HFFc6 (cell line): ENCODE measurements around the gene ATAD1. TPM values are rescaled to one million over a fixed set of nuclear protein-coding genes. Genes with fewer than 3 reads are reported as not detected.

Source experiments
- DNase-seq: peaks from one replicate; pipeline ENCODE4 v3.0.0-alpha.2; 2018
- H3K27ac Mint-ChIP-seq: 2 replicates; pipeline ENCODE4 v1.8.0; 2020; ENCODE audit warnings: mild to moderate bottlenecking, mixed read lengths
- H3K27me3 Mint-ChIP-seq: 2 replicates; pipeline ENCODE4 v1.8.0; 2021; ENCODE audit warnings: mild to moderate bottlenecking, moderate library complexity, mixed read lengths; ENCODE audit not compliant: insufficient read depth
- H3K36me3 Mint-ChIP-seq: 2 replicates; pipeline ENCODE4 v1.8.0; 2021; ENCODE audit warnings: low read depth, mixed read lengths
- H3K4me1 Mint-ChIP-seq: 2 replicates; pipeline ENCODE4 v1.8.0; 2020; ENCODE audit warnings: low read depth, mixed read lengths
- H3K4me3 Mint-ChIP-seq: 2 replicates; pipeline ENCODE4 v1.8.0; 2020; ENCODE audit warnings: mild to moderate bottlenecking, moderate library complexity, mixed read lengths
- H3K9me3 Mint-ChIP-seq: 2 replicates; pipeline ENCODE4 v1.8.0; 2020; ENCODE audit warnings: mild to moderate bottlenecking, mixed read lengths
- total RNA-seq, 6 experiments: library from RNA; stranded (reverse); fragmentation: NEBNext Ultra II Directional; extraction: Animal tissue kit (Norgen Biotek cat#: 25700); gene quantifications; 2 replicates in 1 of 6; 3 replicates in 5 of 6; pipeline ENCODE4 v1.2.3, GENCODE V29; 2021
- TF ChIP-seq, protein P1 (sequence below): fragments of 200-600 bp; sonication (generic); IDR thresholded peaks from 2 replicates; pipeline ENCODE4 v1.5.0; 2021; ENCODE audit warnings: antibody characterized with exemption, mild to moderate bottlenecking

Gene ATAD1
- total RNA-seq, 6 experiments from 2014 or later = 33.4 to 44.4 (median 35.8) TPM

DNA sequence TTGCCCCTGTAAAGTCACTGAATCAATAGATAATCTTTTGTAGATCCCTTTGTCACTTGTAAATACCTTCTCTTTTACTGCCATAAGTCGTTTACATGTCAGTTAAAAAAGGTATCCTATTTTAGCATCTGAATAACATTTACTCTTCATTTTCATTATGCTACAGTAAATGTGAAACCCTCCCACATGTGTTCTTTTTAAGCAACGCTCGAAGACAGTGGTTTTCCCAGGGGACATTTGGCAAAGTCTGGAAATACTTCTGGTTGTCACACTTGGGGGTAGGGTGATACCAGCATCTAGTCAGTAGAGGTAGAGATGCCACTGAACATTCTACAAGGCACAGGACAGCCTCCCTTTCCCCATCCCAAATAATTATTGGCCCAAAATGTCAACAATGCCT lies 23.7 kb downstream of the ATAD1 start:
- H3K4me1 Mint-ChIP-seq = peaks cover 9% of the 10 kb centered on the region
- H3K36me3 Mint-ChIP-seq = peaks cover 26% of the 10 kb centered on the region
- no peak overlapping the region for H3K27ac Mint-ChIP-seq
- H3K9me3 Mint-ChIP-seq = no peaks in the 10 kb centered on the region
- no peak for DNase-seq
- TF ChIP-seq, protein P1, sequence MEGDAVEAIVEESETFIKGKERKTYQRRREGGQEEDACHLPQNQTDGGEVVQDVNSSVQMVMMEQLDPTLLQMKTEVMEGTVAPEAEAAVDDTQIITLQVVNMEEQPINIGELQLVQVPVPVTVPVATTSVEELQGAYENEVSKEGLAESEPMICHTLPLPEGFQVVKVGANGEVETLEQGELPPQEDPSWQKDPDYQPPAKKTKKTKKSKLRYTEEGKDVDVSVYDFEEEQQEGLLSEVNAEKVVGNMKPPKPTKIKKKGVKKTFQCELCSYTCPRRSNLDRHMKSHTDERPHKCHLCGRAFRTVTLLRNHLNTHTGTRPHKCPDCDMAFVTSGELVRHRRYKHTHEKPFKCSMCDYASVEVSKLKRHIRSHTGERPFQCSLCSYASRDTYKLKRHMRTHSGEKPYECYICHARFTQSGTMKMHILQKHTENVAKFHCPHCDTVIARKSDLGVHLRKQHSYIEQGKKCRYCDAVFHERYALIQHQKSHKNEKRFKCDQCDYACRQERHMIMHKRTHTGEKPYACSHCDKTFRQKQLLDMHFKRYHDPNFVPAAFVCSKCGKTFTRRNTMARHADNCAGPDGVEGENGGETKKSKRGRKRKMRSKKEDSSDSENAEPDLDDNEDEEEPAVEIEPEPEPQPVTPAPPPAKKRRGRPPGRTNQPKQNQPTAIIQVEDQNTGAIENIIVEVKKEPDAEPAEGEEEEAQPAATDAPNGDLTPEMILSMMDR = no peak
- no peak overlapping the region for H3K4me3 Mint-ChIP-seq
- H3K27me3 Mint-ChIP-seq = no peaks in the 10 kb centered on the region

- peaks cover 9% of the 10 kb centered on the region for H3K4me1 Mint-ChIP-seq
- H3K36me3 Mint-ChIP-seq = peaks cover 11% of the 10 kb centered on the region; the same call in 1 of the 2 replicates
- no peak overlapping the region for H3K27ac Mint-ChIP-seq
- H3K4me3 Mint-ChIP-seq = no peak overlapping the region
- TF ChIP-seq, protein P1 = no peak
- H3K27me3 Mint-ChIP-seq = no peaks in the 10 kb centered on the region
- H3K9me3 Mint-ChIP-seq = no peaks in the 10 kb centered on the region
- DNase-seq = no peak
These were observed 27.8 kb downstream of the ATAD1 start for GRCh38 chr10:87790185-87790584.

DNA sequence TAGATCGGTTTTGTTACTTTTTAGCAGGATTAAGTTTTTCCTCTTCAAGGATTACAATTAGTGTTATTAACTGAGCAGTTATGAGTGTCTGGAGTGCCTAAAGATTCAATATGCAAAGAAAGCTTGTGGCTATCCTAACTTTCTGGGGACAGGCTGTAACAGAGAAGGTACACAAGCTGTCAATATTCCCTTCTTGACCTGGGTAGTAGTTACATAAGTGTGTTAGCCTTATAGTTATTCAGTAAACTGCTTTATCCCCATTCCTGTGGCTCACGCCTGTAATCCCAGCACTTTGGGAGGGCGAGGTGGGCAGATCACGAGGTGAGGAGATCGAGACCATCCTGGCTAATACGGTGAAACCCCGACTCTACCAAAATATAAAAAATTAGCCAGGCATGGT lies 31.6 kb downstream of the ATAD1 start:
- Mint-ChIP-seq H3K4me3 (no peak overlapping the region), H3K36me3 (peaks cover 27% of the 10 kb centered on the region), H3K4me1 (no peaks in the 10 kb centered on the region), H3K9me3 (no peaks in the 10 kb centered on the region), H3K27me3 (no peaks in the 10 kb centered on the region), H3K27ac (no peak overlapping the region)
- DNase-seq = no peak
- TF ChIP-seq, protein P1 = no peak

GRCh38 chr10:87782721-87783120 lies 35.3 kb downstream of the ATAD1 start:
- no peaks in the 10 kb centered on the region for H3K27me3 Mint-ChIP-seq
- TF ChIP-seq, protein P1 = no peak
- no peak for DNase-seq
- H3K36me3 Mint-ChIP-seq = peaks cover 16% of the 10 kb centered on the region
- H3K9me3 Mint-ChIP-seq = no peaks in the 10 kb centered on the region
- H3K4me1 Mint-ChIP-seq = no peaks in the 10 kb centered on the region
- no peak overlapping the region for H3K4me3 Mint-ChIP-seq
- no peak overlapping the region for H3K27ac Mint-ChIP-seq

DNA sequence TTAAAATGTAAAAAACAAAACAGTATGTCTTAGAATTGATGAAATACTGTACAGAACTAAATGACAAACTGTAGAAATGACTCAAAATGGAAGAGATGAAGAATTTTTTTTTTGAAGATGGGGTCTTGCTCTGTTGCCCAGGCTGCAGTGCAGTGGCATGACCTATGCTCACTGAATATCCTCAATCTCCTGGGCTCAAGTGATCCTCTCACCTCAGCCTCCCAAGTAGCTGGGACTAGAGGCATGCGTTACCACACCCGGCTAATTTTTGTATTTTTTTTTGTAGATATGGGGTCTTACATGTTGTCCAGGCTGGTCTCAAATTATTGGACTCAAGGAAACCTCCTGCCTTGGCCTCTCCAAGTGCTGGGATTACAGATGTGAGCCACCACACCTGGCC lies 36.5 kb downstream of the ATAD1 start:
- H3K36me3 Mint-ChIP-seq = peaks cover 16% of the 10 kb centered on the region
- no peaks in the 10 kb centered on the region for H3K9me3 Mint-ChIP-seq
- H3K4me3 Mint-ChIP-seq = no peak overlapping the region
- no peak for DNase-seq
- TF ChIP-seq, protein P1 = no peak
- no peak overlapping the region for H3K27ac Mint-ChIP-seq
- H3K4me1 Mint-ChIP-seq = peaks cover 7% of the 10 kb centered on the region
- no peaks in the 10 kb centered on the region for H3K27me3 Mint-ChIP-seq

GRCh38 chr10:87776328-87776727 lies 41.7 kb downstream of the ATAD1 start:
- H3K27ac Mint-ChIP-seq = peak overlapping the region; percentile 86
- H3K4me1 Mint-ChIP-seq = peaks cover 28% of the 10 kb centered on the region
- DNase-seq = no peak
- TF ChIP-seq, protein P1 = no peak
- peak overlapping the region; percentile 78 for H3K4me3 Mint-ChIP-seq
- no peaks in the 10 kb centered on the region for H3K27me3 Mint-ChIP-seq
- peaks cover 5% of the 10 kb centered on the region; the same call in 1 of the 2 replicates for H3K36me3 Mint-ChIP-seq
- no peaks in the 10 kb centered on the region for H3K9me3 Mint-ChIP-seq
